HepG2 (cell line): ENCODE measurements around the gene THOC6.
"Not testable (repeated sequence)": the region's sequence is repeated elsewhere in the genome, so short reads cannot be mapped to it uniquely, and the experiment has no call there.

Source experiments
- CTCF ChIP-seq: sonication (generic); formaldehyde crosslinking; IDR thresholded peaks from 2 replicates; pipeline ENCODE4 v1.5.0; 2020; ENCODE audit warnings: mild to moderate bottlenecking, missing genetic modification reagents, moderate library complexity
- FOXJ3 ChIP-seq: sonication (generic); formaldehyde crosslinking; IDR thresholded peaks from 2 replicates; pipeline ENCODE4 v1.4.0; 2020; ENCODE audit warnings: missing genetic modification reagents, mild to moderate bottlenecking, borderline replicate concordance
- MYNN ChIP-seq: sonication (generic); formaldehyde crosslinking; IDR thresholded peaks from 2 replicates; pipeline ENCODE4 v1.4.0; 2020; ENCODE audit warnings: mild to moderate bottlenecking, low read depth, missing genetic modification reagents
- RAD21 ChIP-seq: fragments of 450-650 bp; formaldehyde crosslinking; IDR thresholded peaks from 2 replicates; pipeline ENCODE4 v1.5.0; 2020; ENCODE audit warnings: mild to moderate bottlenecking
- REST ChIP-seq, 2 experiments: IDR thresholded peaks; 2 replicates each; pipeline ENCODE4 v1.6.1; 2011 to 2012; ENCODE audit warnings: low read length in 2 of 2, borderline replicate concordance in 1 of 2, low read depth in 1 of 2, mild to moderate bottlenecking in 1 of 2, moderate library complexity in 1 of 2
- TMF1 ChIP-seq: sonication (generic); formaldehyde crosslinking; IDR thresholded peaks from 2 replicates; pipeline ENCODE4 v1.8.1; 2022; ENCODE audit warnings: low read depth, missing genetic modification reagents
- ZFX ChIP-seq: sonication (generic); formaldehyde crosslinking; IDR thresholded peaks from 2 replicates; pipeline ENCODE4 v1.4.0; 2020; ENCODE audit warnings: mild to moderate bottlenecking, low read depth, missing genetic modification reagents, moderate library complexity
- ZNF740 ChIP-seq: sonication (generic); formaldehyde crosslinking; IDR thresholded peaks from 2 replicates; pipeline ENCODE4 v1.4.0; 2020; ENCODE audit warnings: missing genetic modification reagents

- TF ChIP-seq FOXJ3; RAD21 (CRISPR knock-in tag); MYNN; ZFX; ZNF740 (CRISPR knock-in tag); CTCF; TMF1; REST (IDR thresholded peaks at IDR 0.05; ENCODE audit: borderline replicate concordance in 1 of 2, low read depth in 1 of 2, low read length in 2 of 2): not testable (repeated sequence)
Observed at GRCh38 chr16:3053330-3053710, 29.5 kb downstream of the THOC6 start.
